Ascending aorta (tissue), 2 donors: ENCODE results near the gene SLFN12. TPM values are rescaled to one million over a fixed set of nuclear protein-coding genes. Genes with fewer than 3 reads are reported as not detected.
A peak's percentile ranks its signal among the peaks of the same experiment; 100 is the strongest.
"Not testable (repeated sequence)": the region's sequence is repeated elsewhere in the genome, so short reads cannot be mapped to it uniquely, and the experiment has no call there.

Source experiments
- DNase-seq, 2 donors: peaks; one replicate each; pipeline ENCODE4 v3.0.0-alpha.2; 2019; ENCODE audit warnings: low spot score in 2 of 2
- H3K27ac ChIP-seq, 2 donors: fragments of 200-600 bp; sonication (generic); one replicate each; pipeline ENCODE4 v1.5.1; 2016 to 2017; ENCODE audit warnings: mild to moderate bottlenecking in 1 of 2
- H3K27me3 ChIP-seq: fragments of 200-600 bp; sonication (generic); one replicate; pipeline ENCODE4 v1.5.1; 2017
- H3K36me3 ChIP-seq, 2 donors: fragments of 200-600 bp; sonication (generic); one replicate each; pipeline ENCODE4 v1.5.1; 2016
- H3K4me1 ChIP-seq, 2 donors: fragments of 200-600 bp; sonication (generic); one replicate each; pipeline ENCODE4 v1.5.1; 2016 to 2017; ENCODE audit warnings: mild to moderate bottlenecking in 1 of 2
- H3K4me3 ChIP-seq, 2 donors: fragments of 200-600 bp; sonication (generic); one replicate each; pipeline ENCODE4 v1.5.1; 2016 to 2017; ENCODE audit warnings: mild to moderate bottlenecking in 1 of 2
- H3K9me3 ChIP-seq, 2 donors: fragments of 200-600 bp; sonication (generic); one replicate each; pipeline ENCODE4 v1.5.1; 2016
- CTCF ChIP-seq, 3 experiments: fragments of 200-600 bp in 2 of 3; fragments of 450-650 bp in 1 of 3; sonication (generic) in 2 of 3; IDR thresholded peaks; one replicate each; pipeline ENCODE4 v1.5.1; 2016 to 2019; ENCODE audit warnings: antibody characterized with exemption in 3 of 3, mild to moderate bottlenecking in 1 of 3, moderate library complexity in 1 of 3
- intact Hi-C: fragments of 100-400 bp; cut with DNase I; formaldehyde crosslinking; loops from one replicate; pipeline ENCODE4 v1.15.1; 2023
- total RNA-seq: library from RNA; depleted of rRNA; stranded (reverse); fragments of >200 nt; gene quantifications from one replicate; pipeline ENCODE4 v1.1.0, GENCODE V29; 2016

Gene SLFN12
- total RNA-seq, 1 donor from 2014 or later: 6.8 TPM

- intact Hi-C loops: no loop called here
- TF ChIP-seq CTCF (IDR thresholded peaks at IDR 0.05): no peak
- DNase-seq: no peak
Observed at GRCh38 chr17:35467824-35468223, 35.5 kb upstream of the SLFN12 start.

GRCh38 chr17:35460354-35460851 is 28.1 kb upstream of the SLFN12 start:
- no peaks in the 10 kb centered on the region for H3K4me1 ChIP-seq
- TF ChIP-seq CTCF (IDR thresholded peaks at IDR 0.05): no peak
- peak in 1 of 2 donors; percentile 65 for DNase-seq
- no peaks in the 10 kb centered on the region for H3K27me3 ChIP-seq
- no peaks in the 10 kb centered on the region for H3K9me3 ChIP-seq
- intact Hi-C loops: no loop called here
- peak overlapping the region; percentile 18 to 48 for H3K4me3 ChIP-seq
- no peaks in the 10 kb centered on the region for H3K36me3 ChIP-seq
- no peak overlapping the region for H3K27ac ChIP-seq

More at GRCh38 chr17:35467824-35468223, 35.5 kb upstream of the SLFN12 start:
- no peaks in the 10 kb centered on the region for H3K9me3 ChIP-seq
- no peak overlapping the region for H3K4me3 ChIP-seq
- H3K27ac ChIP-seq: no peak overlapping the region
- H3K36me3 ChIP-seq: no peaks in the 10 kb centered on the region
- H3K27me3 ChIP-seq: no peaks in the 10 kb centered on the region
- H3K4me1 ChIP-seq: no peaks in the 10 kb centered on the region

GRCh38 chr17:35454035-35454434 is 21.7 kb upstream of the SLFN12 start:
- H3K27ac ChIP-seq, H3K36me3 ChIP-seq, H3K27me3 ChIP-seq, H3K4me1 ChIP-seq, H3K9me3 ChIP-seq, intact Hi-C loops, H3K4me3 ChIP-seq, DNase-seq: not testable (repeated sequence)

- DNase-seq: no peak
- Histone ChIP-seq H3K27ac (no peak overlapping the region), H3K27me3 (no peaks in the 10 kb centered on the region), H3K9me3 (no peaks in the 10 kb centered on the region), H3K4me3 (no peak overlapping the region), H3K36me3 (no peaks in the 10 kb centered on the region), H3K4me1 (peaks cover 0 to 6% of the 10 kb centered on the region in 2 donors)
- intact Hi-C loops: no loop called here
- TF ChIP-seq CTCF (IDR thresholded peaks at IDR 0.05): no peak
Observed at GRCh38 chr17:35453171-35453570, 20.9 kb upstream of the SLFN12 start.

- no peak for DNase-seq
- intact Hi-C loops: loop anchor here (2.0 to 5.0 kb wide), 3 partner anchors 17 to 118 kb away; partner anchors contain the start of genes SLFN11 and SLFN12
- no peaks in the 10 kb centered on the region for H3K36me3 ChIP-seq
- H3K4me1 ChIP-seq: peaks cover 0 to 9% of the 10 kb centered on the region in 2 donors
- no peaks in the 10 kb centered on the region for H3K9me3 ChIP-seq
- no peaks in the 10 kb centered on the region for H3K27me3 ChIP-seq
- peak overlapping the region in 1 of 2 donors; percentile 26 for H3K27ac ChIP-seq
- no peak for TF ChIP-seq CTCF (IDR thresholded peaks at IDR 0.05)
- H3K4me3 ChIP-seq: peak overlapping the region; percentile 69 to 96
Observed at GRCh38 chr17:35449371-35449931, 17.2 kb upstream of the SLFN12 start.

GRCh38 chr17:35448899-35449227 is 16.6 kb upstream of the SLFN12 start:
- intact Hi-C loops: loop anchor here (2.0 to 5.0 kb wide), 3 partner anchors 16 to 118 kb away; partner anchors contain the start of genes SLFN11 and SLFN12
- no peaks in the 10 kb centered on the region for H3K36me3 ChIP-seq
- peak overlapping the region in 1 of 2 donors; percentile 71 for H3K27ac ChIP-seq
- H3K9me3 ChIP-seq: no peaks in the 10 kb centered on the region
- H3K4me3 ChIP-seq: peak overlapping the region; percentile 69 to 96
- DNase-seq: no peak
- peaks cover 0 to 9% of the 10 kb centered on the region in 2 donors for H3K4me1 ChIP-seq
- TF ChIP-seq CTCF (IDR thresholded peaks at IDR 0.05): no peak
- H3K27me3 ChIP-seq: no peaks in the 10 kb centered on the region
